22Rv1 (cell line): ENCODE measurements around the gene MTHFD2L.

Source experiments
- ZFX ChIP-seq: fragments of 450-650 bp; IDR thresholded peaks from 2 replicates; pipeline ENCODE4 v1.6.1; 2017; ENCODE audit warnings: antibody characterized with exemption, borderline replicate concordance
- TF ChIP-seq, protein P1 (sequence below): fragments of 450-650 bp; IDR thresholded peaks from 2 replicates; pipeline ENCODE4 v1.5.1; 2017; ENCODE audit warnings: mild to moderate bottlenecking

DNA sequence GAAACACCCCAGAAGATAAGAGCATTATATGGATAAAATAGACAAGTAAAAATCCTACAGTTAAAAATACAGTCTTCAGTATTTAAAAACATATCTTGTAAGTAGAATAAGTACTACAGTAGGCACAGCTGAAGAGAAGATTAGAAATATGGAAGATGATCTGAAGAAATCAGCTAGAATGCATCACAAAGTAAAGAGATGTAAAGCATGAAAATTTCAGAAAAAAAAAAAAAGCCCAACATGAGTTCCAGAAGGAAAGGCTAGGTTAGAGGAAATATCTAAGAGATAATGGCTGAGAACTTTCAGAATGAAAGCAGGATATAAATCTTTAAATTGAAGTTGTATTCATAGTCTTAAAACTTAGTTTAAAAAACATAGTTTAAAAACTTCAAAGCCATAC, 171.4 kb downstream of the MTHFD2L start:
- TF ChIP-seq, protein P1, sequence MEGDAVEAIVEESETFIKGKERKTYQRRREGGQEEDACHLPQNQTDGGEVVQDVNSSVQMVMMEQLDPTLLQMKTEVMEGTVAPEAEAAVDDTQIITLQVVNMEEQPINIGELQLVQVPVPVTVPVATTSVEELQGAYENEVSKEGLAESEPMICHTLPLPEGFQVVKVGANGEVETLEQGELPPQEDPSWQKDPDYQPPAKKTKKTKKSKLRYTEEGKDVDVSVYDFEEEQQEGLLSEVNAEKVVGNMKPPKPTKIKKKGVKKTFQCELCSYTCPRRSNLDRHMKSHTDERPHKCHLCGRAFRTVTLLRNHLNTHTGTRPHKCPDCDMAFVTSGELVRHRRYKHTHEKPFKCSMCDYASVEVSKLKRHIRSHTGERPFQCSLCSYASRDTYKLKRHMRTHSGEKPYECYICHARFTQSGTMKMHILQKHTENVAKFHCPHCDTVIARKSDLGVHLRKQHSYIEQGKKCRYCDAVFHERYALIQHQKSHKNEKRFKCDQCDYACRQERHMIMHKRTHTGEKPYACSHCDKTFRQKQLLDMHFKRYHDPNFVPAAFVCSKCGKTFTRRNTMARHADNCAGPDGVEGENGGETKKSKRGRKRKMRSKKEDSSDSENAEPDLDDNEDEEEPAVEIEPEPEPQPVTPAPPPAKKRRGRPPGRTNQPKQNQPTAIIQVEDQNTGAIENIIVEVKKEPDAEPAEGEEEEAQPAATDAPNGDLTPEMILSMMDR: no peak
- no peak for TF ChIP-seq ZFX
